Endothelial cell of umbilical vein (primary cell): ENCODE measurements around the gene HNRNPL.
"Not testable (repeated sequence)": the region's sequence is repeated elsewhere in the genome, so short reads cannot be mapped to it uniquely, and the experiment has no call there.

Experiments used
- FOS ChIP-seq: IDR thresholded peaks from 2 replicates; pipeline ENCODE4 v1.6.1; 2011; ENCODE audit warnings: mild to moderate bottlenecking, low read length, moderate library complexity, borderline replicate concordance; ENCODE audit not compliant: insufficient read depth
- POLR2A ChIP-seq: IDR thresholded peaks from 2 replicates; pipeline ENCODE4 v1.6.1; 2012; ENCODE audit warnings: low read depth, mild to moderate bottlenecking, control low read depth, low read length
- POLR2AphosphoS5 ChIP-seq: IDR thresholded peaks from 2 replicates; pipeline ENCODE4 v1.6.1; 2012; ENCODE audit warnings: low read depth, mild to moderate bottlenecking, control low read depth, low read length, moderate library complexity; ENCODE audit not compliant: insufficient read depth
- TF ChIP-seq, protein P1 (sequence below), 2 donors: IDR thresholded peaks; 1 replicate in 1 of 2; 2 replicates in 1 of 2; pipeline ENCODE4 v1.5.1; 2011; ENCODE audit warnings: low read length in 2 of 2, mild to moderate bottlenecking in 2 of 2, moderate library complexity in 2 of 2, control low read depth in 1 of 2, inconsistent platforms in 1 of 2, low read depth in 1 of 2; ENCODE audit not compliant: insufficient read depth in 1 of 2; ENCODE audit errors: extremely low read depth in 1 of 2
- TF ChIP-seq, protein P2 (sequence below): IDR thresholded peaks from 2 replicates; pipeline ENCODE4 v1.6.1; 2011; ENCODE audit not compliant: insufficient read depth, insufficient read length

DNA sequence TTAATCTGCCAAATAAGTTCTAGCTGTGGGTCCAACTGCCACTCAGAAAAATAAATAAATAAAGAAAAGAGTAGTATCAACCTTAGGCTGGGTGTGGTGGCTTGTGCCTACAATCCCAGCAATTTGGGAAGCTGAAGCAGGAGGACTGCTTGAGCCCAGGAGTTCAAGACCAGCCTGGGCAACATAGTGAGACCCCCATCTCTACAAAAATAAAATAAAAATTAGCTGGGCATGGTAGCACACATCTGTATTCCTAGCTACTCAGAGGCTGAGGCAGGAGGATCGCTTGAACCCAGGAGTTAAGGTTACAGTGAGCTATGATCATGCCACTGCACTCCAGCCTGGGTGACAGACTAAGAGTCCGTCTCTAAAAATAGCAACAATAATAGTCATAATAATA lies 35.9 kb downstream of the HNRNPL start:
- TF ChIP-seq, protein P1, sequence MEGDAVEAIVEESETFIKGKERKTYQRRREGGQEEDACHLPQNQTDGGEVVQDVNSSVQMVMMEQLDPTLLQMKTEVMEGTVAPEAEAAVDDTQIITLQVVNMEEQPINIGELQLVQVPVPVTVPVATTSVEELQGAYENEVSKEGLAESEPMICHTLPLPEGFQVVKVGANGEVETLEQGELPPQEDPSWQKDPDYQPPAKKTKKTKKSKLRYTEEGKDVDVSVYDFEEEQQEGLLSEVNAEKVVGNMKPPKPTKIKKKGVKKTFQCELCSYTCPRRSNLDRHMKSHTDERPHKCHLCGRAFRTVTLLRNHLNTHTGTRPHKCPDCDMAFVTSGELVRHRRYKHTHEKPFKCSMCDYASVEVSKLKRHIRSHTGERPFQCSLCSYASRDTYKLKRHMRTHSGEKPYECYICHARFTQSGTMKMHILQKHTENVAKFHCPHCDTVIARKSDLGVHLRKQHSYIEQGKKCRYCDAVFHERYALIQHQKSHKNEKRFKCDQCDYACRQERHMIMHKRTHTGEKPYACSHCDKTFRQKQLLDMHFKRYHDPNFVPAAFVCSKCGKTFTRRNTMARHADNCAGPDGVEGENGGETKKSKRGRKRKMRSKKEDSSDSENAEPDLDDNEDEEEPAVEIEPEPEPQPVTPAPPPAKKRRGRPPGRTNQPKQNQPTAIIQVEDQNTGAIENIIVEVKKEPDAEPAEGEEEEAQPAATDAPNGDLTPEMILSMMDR (IDR thresholded peaks at IDR 0.05; ENCODE audit: extremely low read depth in 1 of 2, insufficient read depth in 1 of 2, low read depth in 1 of 2, low read length in 2 of 2) = not testable (repeated sequence)
- TF ChIP-seq POLR2A, POLR2AphosphoS5, FOS: not testable (repeated sequence)
- TF ChIP-seq, protein P2, sequence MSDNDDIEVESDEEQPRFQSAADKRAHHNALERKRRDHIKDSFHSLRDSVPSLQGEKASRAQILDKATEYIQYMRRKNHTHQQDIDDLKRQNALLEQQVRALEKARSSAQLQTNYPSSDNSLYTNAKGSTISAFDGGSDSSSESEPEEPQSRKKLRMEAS = not testable (repeated sequence)
